GM18907 (cell line): Measurements from ENCODE around the gene DNAJC3.

Experiments
- ATAC-seq: cut with Tn5 transposase; IDR thresholded peaks from one replicate; pipeline ENCODE4 v1.9.1; 2021; ENCODE audit warnings: mild to moderate bottlenecking, moderate library complexity; ENCODE audit not compliant: unreplicated experiment

The DNAJC3 gene, protein sequence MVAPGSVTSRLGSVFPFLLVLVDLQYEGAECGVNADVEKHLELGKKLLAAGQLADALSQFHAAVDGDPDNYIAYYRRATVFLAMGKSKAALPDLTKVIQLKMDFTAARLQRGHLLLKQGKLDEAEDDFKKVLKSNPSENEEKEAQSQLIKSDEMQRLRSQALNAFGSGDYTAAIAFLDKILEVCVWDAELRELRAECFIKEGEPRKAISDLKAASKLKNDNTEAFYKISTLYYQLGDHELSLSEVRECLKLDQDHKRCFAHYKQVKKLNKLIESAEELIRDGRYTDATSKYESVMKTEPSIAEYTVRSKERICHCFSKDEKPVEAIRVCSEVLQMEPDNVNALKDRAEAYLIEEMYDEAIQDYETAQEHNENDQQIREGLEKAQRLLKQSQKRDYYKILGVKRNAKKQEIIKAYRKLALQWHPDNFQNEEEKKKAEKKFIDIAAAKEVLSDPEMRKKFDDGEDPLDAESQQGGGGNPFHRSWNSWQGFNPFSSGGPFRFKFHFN

DNA sequence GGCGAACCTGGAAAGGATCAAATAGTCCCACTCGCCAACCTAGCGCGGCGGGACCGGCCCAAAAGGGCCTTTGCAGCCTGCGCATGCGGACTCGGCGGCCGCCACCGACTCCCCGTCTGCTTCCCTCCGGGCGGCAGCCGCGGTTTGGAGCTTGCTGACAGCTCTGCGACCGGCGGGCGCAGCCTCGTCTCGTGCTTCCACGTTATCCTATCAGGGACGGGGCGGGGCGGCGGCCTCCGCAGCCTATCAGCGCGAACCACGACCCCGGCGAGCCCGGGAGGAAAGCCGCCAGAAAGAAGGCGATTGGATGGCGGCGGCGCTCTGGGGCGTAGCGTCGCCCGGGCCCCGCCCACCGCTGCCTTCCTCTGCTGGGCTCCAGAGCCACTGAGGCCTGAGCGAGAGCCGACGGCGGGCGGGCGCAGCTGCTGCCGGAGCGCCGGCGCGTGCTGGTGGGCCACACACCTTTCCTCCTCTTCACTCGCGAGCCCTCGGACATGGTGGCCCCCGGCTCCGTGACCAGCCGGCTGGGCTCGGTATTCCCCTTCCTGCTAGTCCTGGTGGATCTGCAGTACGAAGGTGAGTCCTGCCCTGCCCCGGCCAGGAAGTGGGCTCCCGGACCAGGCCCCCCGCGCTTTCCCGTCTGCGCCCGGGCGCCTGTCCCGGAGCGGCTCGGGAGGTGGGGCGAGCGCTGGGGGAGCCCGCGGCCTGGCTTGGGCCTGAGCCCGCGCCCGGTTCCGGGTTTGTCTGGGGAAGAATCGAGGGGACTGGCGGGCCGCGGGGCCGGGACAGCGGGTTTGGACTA is at the start of gene DNAJC3:
DNAJC3 (plus strand) TSS at position 378 of the 802 bp plus-strand sequence; CDS start at position 495, 117 bp downstream.
- peak; percentile 96 for ATAC-seq

DNA sequence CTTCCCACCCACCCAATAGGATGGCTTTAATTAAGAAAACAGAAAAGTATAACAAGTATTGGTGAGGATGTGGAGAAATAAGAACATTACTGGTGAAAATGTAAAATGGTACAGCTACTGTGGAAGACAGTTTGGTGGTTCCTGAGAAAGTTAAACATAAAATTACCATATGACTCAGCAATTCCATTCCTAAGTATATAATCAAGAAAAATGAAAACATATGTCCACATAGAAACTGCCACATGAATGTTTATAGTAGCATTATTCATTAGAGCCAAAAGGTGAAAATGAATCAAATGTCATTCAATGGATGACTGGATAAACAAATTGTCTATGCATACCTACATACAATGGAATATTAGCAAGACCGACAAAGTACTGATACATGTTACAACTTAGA is 49.3 kb upstream of the DNAJC3 start:
- ATAC-seq: no peak

DNA sequence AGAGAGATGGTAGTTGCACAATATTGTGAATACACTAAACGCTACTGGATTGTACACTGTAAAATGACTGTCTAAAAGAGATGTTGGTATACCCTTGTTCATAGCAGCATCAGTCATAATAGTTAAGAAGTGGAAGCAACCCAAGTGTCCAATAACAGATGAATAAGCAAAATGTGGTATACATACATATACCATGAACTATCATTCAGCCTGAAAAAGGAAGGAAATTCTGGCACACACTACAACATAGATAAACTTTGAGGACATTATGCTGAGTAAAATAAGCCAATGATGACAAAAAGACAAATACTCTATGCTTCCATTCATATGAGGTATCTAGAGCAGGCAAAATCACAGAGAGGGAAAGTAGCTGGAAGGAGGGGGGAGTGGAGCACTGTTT is 48.5 kb upstream of the DNAJC3 start:
- ATAC-seq: no peak

DNA sequence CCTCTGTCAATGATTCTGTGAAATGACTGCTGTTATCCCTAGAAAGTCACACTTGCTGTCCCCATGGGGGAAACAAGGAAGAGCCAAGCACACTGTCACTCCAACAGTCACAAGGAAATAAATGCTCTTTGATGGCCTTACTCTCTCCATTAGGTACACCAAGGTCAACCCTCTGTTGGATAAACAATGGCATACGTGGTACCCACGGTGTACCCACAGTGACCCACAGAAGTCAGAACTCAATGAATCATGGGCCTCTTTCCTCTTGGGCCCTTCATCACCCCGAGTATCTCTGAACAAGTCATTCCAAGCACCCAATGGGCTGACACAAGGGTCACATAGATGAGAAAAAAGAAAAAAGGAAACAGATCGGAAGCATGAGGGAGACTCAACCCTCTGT is 47.9 kb upstream of the DNAJC3 start:
- no peak for ATAC-seq

DNA sequence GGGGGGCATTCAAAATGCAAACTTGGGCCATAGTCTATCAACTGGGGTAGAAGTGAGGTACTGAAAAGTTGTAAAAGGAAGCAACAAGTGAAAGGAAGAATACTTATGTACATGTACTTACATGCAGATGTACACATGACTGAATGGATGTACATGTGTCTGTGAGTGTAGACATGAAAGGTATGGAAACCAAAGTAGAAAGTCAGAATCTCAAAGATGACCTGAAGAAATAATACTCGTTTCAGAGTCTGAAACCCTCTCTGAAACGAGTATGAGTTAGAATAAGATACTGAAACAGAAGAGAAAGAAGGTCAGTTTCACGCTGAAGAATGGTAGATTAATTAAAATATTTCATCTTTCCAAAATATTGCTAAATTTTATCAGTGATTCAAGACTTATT is 46.3 kb upstream of the DNAJC3 start:
- ATAC-seq: no peak

DNA sequence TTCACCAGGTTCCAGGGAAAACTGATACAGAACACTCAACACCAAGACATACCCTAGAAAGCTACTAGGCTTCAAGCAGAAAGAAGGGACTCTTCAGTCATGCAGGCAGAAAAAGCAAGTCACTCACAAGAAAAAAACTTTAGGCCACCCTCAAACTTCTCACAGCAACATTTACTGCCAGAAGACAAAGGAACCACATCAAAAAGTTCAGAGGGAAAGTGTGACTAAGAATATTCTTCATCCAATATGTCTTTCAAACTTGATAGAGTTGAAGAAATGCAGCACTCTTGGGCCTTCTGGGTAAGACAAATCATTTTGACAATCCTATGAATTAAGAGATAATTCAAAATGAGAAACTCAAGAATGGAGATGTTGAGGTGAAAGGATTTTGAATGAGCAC is 40.1 kb upstream of the DNAJC3 start:
- no peak for ATAC-seq

DNA sequence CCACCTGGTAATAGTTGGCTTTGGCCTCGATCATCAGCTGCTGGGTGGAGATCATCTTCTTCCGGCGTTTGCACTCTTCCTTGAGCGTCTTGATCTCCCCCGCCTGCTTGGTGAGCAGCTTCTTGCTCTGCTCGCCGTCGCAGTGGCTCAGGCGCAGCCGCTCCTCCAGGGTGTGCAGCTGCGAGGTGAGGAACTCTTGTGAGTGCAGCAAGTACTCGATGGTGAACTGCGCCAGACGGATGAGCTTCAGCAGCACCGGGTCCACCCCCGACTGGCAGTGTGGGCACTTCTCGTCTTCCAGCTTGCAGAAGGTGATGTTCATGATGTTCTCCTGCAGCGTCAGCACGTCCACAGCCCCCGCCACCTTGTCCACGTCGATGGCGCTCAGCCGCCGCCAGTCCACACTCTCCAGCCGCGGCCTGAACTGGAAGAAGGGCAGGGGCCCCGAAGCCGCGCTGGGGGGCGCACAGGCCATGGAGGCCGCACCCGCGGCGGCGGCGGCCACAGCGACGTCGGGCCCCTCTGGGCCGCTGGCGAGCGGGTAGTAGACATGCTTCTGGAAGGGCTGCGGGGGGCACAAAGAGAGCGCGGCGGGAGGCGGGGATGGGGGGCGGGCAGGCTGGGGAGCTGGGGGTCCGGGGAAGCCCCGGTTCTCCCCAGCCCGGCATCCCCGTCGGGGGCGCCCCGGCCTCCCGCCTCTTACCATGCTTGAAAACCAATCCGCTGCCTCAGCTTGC is 35.5 kb upstream of the DNAJC3 start:
- ATAC-seq: no peak

DNA sequence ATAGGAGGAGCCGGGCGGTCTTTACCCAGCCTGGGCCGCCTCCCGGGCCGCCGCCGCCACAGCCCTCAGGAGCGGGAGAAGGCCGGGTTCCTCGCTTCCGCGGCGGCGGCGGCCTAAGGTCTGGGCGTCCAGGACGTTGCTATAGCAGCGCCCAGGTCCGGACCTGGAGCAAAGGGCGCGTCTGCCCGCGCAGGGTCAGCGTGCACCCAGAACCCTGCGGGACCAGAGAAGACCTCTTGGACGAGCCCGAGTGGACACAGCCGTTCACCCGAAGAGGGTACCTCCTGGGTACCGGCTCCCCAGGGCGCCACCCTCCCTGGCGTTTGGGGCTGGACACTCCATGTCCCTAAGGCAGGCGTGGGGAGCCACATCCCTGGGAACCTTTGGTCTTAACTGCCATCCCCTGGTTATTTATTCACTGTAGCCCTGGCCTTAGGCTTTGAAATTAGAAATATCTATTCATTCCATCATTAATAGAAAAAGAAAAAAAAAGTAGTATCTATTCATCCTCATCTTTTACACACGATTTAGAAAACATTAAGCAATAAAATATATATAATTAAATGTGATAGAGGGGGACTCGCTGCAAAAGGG is 34.8 kb upstream of the DNAJC3 start:
- no peak for ATAC-seq

DNA sequence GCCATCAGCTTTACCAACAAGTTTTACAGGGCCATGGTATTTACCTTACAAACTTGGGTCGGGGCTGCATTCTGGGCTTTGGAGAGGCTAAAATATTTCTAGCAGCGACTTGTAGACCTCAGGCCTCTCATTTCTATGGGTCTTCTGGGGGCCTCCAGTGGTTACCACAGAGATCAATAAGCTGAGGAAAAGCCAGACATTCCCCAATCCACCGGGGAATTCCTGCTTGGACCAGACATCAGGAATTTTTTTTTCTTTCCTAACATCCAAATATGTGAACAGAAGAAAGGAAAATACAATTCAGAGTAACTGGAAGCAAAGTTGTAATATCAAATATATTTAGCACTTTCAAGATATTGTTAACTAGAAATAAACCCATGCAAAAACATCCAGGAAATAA is 33.9 kb upstream of the DNAJC3 start:
- ATAC-seq: no peak

DNA sequence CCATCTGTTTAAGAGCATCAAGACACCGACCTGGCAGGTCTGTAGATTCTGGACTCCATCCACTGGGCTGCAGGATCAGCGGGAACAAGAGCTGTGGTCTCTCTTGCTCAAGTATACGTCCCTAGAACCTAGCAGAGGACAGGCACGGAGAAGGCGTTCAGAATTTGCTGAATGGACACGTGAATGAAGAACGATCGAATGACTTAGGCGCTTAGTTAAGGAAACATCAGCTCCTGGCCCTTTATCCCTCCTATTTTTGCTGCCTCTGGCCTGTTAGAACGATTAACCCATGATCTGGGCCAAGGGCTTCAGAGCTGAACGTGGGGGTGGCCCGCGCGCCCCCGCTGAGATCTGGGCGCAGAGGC is 33.4 kb upstream of the DNAJC3 start:
- ATAC-seq: no peak

DNA sequence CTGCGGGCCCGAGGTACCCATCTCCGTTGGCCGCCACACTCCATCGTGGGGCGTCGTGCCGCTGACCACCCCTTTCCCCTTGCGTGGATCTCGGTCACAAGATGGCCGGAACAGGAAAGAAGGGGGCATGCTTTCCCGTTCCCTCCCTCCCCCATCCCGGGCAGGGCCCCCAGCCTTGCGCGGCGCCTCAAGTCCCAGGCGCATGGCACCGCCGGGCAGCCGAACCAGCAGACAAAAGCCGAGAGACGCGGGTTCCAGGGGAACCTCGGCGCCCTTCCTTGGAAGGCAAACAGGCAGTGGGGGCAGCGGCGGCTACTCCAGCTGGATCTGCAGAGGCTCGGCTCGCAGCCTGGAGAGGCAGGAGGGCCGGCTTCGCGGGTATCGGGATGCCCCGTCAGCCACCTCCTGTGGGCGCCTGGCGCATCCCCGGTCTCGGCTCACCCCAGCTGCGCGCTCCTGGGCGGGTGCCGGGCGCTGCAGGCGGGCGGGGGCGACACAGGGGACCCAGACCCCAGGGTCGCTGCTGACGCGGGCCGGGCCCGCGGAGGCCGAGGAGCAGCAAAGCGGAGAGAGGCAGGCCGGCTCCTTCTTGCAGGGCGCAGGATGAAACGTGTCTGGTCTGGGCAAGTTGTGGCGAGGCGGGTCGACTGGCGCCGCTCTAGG is 32.9 kb upstream of the DNAJC3 start:
- peak; percentile 45 for ATAC-seq

DNA sequence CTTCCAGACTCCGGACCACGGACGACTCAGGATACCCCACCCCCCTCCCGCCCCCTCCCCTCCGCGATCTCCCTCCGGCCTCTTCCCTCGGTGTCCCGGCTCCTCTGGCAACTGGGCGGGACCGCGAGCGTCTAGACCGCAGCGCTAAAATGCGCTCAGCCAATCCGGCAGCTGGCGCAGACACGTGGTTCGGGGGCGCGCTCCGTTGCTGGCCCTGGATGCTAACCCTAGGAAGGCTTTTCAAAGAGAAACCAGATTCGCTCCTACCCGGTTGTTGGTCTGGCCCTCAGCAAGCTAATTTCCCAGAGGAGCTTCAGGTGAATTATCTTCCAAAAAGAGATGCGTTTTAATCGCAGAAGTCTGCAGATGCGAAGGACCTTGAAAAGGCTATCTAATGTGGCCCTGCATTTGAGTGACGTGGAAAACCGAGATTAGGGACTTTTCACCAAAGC is 32.3 kb upstream of the DNAJC3 start, which contains the start of gene DZIP1:
DZIP1 (minus strand) TSS at position 106 of the 452 bp plus-strand sequence. CDS start 2,677 bp downstream, outside the sequence.
- ATAC-seq: peak; percentile 74

DNA sequence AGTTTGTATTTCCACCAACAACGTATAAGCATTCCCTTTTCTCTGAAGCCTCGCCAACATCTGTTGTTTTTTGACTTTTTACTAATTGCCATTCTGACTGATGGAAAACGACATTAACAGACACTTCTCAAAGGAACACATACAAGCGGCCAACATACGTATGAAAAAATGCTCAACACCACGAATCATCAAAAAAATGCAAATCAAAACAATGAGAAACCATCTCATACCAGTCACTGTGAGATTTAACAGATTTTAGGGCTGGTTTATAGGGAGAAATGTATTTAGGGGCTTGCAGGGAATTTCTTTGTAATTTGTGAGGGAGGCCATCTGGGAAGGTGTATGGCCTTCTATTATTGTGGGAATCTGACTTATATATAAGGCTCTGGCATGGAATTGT is 29.6 kb upstream of the DNAJC3 start:
- ATAC-seq: no peak

DNA sequence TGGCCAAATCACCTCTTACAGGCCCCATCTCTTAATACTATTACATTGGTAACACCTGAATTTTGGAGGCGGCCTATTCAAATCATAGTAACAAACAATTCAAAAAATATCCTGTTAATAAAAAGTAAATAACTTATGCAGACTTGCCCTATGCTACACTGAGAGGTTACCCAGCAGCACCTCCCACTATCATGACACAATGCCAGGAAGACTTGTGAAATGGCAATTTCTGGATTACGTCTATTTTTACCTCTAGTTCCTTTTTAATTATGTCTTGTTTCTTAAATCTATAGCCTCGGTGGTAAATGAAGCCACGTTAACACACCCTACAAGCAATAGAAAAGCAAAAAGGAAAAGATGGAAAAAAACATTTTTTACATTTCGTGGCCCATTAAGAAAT is 26.2 kb upstream of the DNAJC3 start:
- no peak for ATAC-seq

DNA sequence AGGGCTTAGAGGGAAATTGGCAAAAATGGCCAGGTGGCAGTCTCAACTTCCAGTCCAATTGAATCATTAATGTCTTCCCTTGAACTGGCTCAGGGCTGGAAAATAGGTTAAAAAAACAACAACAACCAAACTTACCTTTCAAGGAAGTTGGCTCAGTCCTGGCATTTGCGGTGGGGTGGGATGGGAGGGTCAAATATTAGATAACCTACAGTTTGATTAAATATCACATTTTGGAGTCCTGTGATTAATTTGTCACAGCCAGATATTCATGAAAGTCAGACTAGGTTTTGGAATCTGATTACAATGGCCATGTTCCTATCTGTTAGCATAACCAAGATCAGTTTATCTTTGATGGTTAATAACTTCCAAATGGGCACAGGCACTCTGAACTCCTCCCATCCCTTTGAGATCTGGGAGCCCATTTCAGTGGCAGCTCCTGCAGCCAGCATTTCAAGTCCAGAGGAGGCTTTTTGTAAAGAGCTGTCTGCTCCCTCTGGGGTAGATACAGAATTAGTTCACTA is 24.6 kb upstream of the DNAJC3 start:
- no peak for ATAC-seq

DNA sequence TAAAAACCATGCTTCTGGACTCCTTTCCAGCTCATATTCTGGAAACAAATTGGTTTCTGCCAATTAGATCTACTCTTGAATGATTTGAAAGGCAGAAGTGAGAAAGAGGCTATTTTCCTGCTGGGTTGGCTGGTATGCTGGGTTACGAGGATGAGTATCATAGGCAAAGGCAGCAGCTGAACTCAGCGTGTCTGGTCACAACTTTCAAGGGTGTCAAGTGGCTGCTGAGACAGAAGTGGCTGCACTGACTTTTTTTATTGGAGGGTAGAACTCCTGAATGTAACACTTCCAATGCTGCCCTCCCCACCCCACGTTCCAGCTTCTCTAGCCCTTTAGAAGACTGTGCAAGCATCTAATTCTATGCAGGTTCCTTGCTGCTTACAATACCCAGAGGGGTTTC is 24.1 kb upstream of the DNAJC3 start:
- no peak for ATAC-seq

DNA sequence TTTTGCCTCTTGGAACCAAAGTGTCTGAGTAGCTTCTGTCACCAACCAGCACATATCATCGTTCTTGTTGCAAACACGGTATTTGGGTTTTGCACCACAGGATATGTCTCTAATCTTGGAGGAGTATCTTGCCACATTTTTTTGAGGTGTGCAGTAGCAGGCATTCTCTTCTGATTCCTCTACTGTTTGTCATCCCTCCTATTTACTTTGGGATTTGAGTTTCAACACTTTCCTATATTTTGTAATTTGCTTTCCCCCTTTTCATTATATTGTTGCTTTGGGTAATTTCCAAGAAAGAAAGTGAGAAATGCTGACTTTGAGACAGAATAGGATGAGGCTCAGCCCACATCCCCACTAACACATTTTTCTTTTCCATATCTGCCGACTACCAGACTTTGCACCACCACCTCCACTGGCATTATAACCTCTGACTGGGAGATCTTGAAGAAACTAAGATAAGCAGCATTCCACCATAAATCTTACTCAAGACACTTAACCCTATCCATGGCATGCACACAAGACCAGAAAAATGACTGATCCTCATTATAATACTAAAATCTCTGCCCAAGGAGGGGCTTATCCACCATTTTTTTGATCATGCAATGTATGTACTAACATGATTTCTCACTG is 20.4 kb upstream of the DNAJC3 start:
- no peak for ATAC-seq

DNA sequence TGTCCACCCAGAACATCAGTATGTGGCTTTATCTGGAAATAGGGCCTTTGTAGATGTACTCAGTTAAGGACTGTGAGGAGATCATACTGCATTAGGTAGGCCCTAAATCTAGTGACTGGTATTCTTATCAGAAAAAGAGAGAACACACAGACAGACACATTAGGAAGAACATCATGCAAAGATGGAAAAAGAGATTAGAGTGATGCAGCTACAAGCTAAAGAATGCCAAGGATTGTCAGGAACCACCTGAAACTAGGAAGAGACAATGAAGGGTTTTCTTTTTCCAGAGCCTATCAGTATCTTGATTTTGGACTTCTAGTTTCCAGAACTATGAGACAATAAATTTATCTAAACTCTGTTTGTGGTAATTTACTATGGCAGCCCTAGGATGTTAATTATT is 17.4 kb upstream of the DNAJC3 start:
- no peak for ATAC-seq

DNA sequence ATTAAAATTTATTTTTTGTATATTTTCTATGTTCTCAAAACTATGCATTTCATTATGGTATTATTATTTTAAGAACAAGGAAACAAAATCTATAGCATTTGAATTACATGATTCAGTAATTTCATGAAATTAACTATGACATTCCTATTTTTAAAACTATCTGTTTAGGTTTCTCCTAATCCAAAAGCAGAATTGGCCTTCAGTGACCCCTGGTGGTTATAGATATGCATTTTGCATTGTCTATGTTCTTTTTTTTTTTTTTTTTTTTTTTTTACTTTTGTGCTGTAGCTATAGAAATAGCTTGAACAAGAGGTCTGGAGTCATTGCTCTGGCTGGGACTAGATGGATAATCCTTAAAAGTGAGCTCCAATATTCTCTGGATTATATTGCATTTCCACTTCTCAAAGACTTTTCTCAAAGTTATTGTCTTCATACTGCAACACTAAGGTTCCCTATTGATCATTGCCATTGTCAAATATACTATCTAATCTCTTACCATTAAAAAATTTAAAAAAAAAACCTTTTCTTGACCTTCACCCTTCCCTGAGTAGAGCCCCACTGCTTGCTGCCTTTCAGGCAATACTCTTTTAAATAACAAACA is 15.9 kb upstream of the DNAJC3 start:
- ATAC-seq: no peak
